ENCODE results near the gene ROCK2.

The ROCK2 gene

DNA sequence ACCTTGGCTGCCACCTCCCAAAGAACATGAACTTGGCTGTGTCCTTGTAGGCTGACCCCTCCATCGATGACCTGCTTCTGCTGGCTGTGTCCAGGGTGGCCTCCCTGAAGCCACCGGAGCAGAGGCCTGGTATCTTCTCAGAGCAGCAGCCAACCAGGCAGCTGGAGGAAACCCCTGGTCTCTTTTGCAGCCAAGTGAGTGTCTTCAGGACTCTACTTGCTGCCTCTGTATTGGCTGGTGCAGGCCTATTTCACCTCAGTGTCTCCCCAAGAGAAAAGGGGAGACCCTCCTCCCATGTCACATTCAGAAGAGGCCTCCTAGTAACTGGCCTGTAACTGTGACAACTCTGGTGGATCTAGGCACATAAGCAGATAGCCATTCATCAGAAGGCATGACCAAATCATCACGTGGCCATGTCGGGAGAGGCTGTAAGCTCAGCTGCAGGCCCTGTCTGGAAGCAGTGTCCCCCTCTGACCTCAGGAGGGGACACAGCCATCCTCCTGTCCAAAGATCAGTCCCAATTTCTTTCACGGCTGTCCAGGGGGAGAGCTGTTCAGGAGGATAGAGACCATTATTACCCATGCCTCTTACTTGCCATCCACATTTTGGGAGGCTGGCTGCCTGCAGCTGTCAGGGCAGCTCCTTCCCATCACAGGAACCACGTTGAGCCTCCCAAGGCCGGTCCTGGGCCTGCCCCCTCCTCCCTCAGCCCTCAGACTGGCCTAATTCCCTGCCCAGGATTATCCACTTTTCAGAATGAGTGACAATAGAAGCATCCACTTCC is 20.9 kb upstream of the ROCK2 start:
- H2BK15ac ChIP-seq (replicated peaks; ENCODE audit: low read depth) = no peak overlapping the region
- no peak overlapping the region for H2BK120ac ChIP-seq (ENCODE audit: low read depth, low read length)
- whole genome bisulfite sequencing (ENCODE audit: extremely low coverage, insufficient coverage, low lambda C conversion rate) = no CpG with 5 or more reads among the region's 7 CpGs
- no peak overlapping the region for H3K4ac ChIP-seq (ENCODE audit: low read depth, low read length)
- no peak overlapping the region for H3K9ac ChIP-seq (ENCODE audit: low read length)
- no peaks in the 10 kb centered on the region for H3K36me3 ChIP-seq (ENCODE audit: control insufficient read depth, insufficient read depth, low read length)
- DNase-seq = no peak
- H2AK5ac ChIP-seq (ENCODE audit: low read length) = no peak overlapping the region
- H3K79me2 ChIP-seq (ENCODE audit: control insufficient read depth, insufficient read depth, low read length) = no peaks in the 10 kb centered on the region
- peak overlapping the region; percentile 72 for H3K23ac ChIP-seq (ENCODE audit: low read length)
- no peak overlapping the region for H3K18ac ChIP-seq (ENCODE audit: low read length)
- H3K79me1 ChIP-seq (ENCODE audit: low read length) = no peaks in the 10 kb centered on the region
- H3K27ac ChIP-seq (ENCODE audit: low read depth, low read length) = no peak overlapping the region
- H4K5ac ChIP-seq (ENCODE audit: low read length) = no peak overlapping the region
- no peaks in the 10 kb centered on the region for H3K27me3 ChIP-seq (ENCODE audit: insufficient read depth, low read length, poor library complexity)
- no peak overlapping the region for H3K4me2 ChIP-seq (ENCODE audit: low read length)
- H4K8ac ChIP-seq (ENCODE audit: low read depth, low read length) = no peak overlapping the region
- no peak overlapping the region for H3K56ac ChIP-seq (ENCODE audit: low read length)
- H3K4me3 ChIP-seq (ENCODE audit: low read length) = no peak overlapping the region
- H2BK5ac ChIP-seq (ENCODE audit: low read length) = no peak overlapping the region
- no peaks in the 10 kb centered on the region for H3K4me1 ChIP-seq (ENCODE audit: control insufficient read depth, low read depth, low read length)

DNA sequence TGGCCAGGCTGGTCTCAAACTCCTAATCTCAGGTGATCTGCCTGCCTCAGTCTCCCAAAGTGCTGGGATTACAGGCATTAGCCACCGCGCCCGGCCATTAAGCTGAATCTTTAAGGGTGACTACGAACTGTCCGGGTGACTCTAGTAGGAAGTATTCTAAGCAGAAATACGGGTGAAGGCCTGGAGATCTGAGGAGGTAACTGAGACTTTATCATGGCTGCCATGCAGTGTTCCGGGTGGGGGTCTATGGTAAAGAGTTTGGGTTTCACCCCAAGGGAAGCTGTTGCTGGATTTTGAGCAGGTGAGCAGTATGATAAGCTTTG is 20.1 kb upstream of the ROCK2 start:
- Histone ChIP-seq H4K5ac (ENCODE audit: low read length) (no peak overlapping the region), H2BK5ac (ENCODE audit: low read length) (no peak overlapping the region)
- WGBS (ENCODE audit: extremely low coverage, insufficient coverage, low lambda C conversion rate) = no CpG with 5 or more reads among the region's 7 CpGs

DNA sequence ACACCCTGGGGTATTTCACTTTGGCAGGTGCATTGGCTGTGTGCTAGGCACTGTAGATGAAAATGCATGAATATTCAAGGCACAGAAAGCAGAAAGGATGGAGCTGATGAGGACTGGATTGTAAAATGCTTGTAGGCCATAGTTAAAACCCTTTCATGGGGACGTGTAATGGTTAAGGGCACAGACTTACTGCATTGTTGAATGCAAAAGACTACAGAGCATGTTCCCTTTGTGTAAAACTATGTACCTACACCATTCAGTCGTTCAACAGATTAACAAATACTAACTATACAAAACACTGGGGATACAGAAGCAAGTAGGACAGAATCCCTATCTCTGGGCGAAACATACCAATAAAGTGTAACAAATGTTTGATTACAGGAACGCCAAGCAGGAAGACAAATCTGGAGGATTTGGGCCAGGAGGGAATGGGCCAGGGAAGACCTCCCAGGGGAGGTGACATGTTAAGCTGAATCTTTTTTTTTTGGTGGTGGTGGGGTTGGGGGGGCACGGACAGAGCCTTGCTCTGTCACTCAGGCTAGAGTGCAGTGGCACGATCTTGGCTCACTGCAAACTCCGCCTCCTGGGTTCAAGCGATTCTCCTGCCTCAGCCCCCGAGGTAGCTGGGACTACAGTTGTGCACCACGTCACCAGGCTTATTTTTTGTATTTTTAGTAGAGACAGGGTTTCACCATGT is 19.6 kb upstream of the ROCK2 start:
- Histone ChIP-seq H3K18ac (ENCODE audit: low read length) (no peak overlapping the region), H3K4me2 (ENCODE audit: low read length) (no peak overlapping the region), H3K23ac (ENCODE audit: low read length) (no peak overlapping the region), H3K27me3 (ENCODE audit: insufficient read depth, low read length, poor library complexity) (no peaks in the 10 kb centered on the region), H3K9ac (ENCODE audit: low read length) (no peak overlapping the region), H3K4me3 (ENCODE audit: low read length) (no peak overlapping the region), H4K5ac (ENCODE audit: low read length) (no peak overlapping the region), H2AK5ac (ENCODE audit: low read length) (no peak overlapping the region), H3K4me1 (ENCODE audit: control insufficient read depth, low read depth, low read length) (no peaks in the 10 kb centered on the region), H3K36me3 (ENCODE audit: control insufficient read depth, insufficient read depth, low read length) (no peaks in the 10 kb centered on the region), H3K79me2 (ENCODE audit: control insufficient read depth, insufficient read depth, low read length) (no peaks in the 10 kb centered on the region), H2BK5ac (ENCODE audit: low read length) (no peak overlapping the region), H2BK15ac (replicated peaks; ENCODE audit: low read depth) (no peak overlapping the region), H4K8ac (ENCODE audit: low read depth, low read length) (no peak overlapping the region), H3K79me1 (ENCODE audit: low read length) (no peaks in the 10 kb centered on the region), H3K56ac (ENCODE audit: low read length) (no peak overlapping the region), H2BK120ac (ENCODE audit: low read depth, low read length) (no peak overlapping the region), H3K4ac (ENCODE audit: low read depth, low read length) (no peak overlapping the region), H3K27ac (ENCODE audit: low read depth, low read length) (no peak overlapping the region)
- DNase-seq = no peak
- WGBS (ENCODE audit: extremely low coverage, insufficient coverage, low lambda C conversion rate) = no CpG with 5 or more reads among the region's 10 CpGs

More for the DNA sequence above, 20.1 kb upstream of the ROCK2 start:
- Histone ChIP-seq H3K56ac (ENCODE audit: low read length) (no peak overlapping the region), H2BK120ac (ENCODE audit: low read depth, low read length) (no peak overlapping the region), H3K79me1 (ENCODE audit: low read length) (no peaks in the 10 kb centered on the region), H3K4me1 (ENCODE audit: control insufficient read depth, low read depth, low read length) (no peaks in the 10 kb centered on the region), H3K4me3 (ENCODE audit: low read length) (no peak overlapping the region), H3K36me3 (ENCODE audit: control insufficient read depth, insufficient read depth, low read length) (no peaks in the 10 kb centered on the region), H3K23ac (ENCODE audit: low read length) (no peak overlapping the region), H3K9ac (ENCODE audit: low read length) (no peak overlapping the region), H3K27ac (ENCODE audit: low read depth, low read length) (no peak overlapping the region), H3K4me2 (ENCODE audit: low read length) (no peak overlapping the region), H4K8ac (ENCODE audit: low read depth, low read length) (no peak overlapping the region), H3K4ac (ENCODE audit: low read depth, low read length) (no peak overlapping the region), H3K79me2 (ENCODE audit: control insufficient read depth, insufficient read depth, low read length) (no peaks in the 10 kb centered on the region), H3K18ac (ENCODE audit: low read length) (no peak overlapping the region), H3K27me3 (ENCODE audit: insufficient read depth, low read length, poor library complexity) (no peaks in the 10 kb centered on the region), H2BK15ac (replicated peaks; ENCODE audit: low read depth) (no peak overlapping the region), H2AK5ac (ENCODE audit: low read length) (no peak overlapping the region)
- DNase-seq = no peak

DNA sequence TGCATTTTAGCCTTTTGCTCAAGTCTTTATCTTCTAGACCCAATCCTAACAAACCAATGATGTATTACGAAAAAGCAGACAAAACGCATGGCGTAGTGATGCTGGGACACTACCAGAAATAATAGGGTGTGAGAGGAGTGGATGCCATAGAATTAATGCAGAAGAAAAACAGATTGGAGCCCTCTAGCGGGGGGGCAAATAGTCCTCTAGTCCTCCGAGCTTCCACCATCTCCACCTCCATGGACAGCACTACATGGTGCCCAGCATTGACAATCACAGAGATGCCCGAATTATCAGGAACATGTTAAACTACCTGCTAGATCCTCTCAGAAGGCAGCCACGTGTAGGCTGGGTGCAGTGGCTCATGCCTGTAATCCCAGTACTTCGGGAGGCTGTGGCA is 15.4 kb upstream of the ROCK2 start:
- WGBS (ENCODE audit: extremely low coverage, insufficient coverage, low lambda C conversion rate) = no CpG with 5 or more reads among the region's 8 CpGs
- Histone ChIP-seq H3K4me3 (ENCODE audit: low read length) (no peak overlapping the region), H3K79me1 (ENCODE audit: low read length) (no peaks in the 10 kb centered on the region), H2BK5ac (ENCODE audit: low read length) (no peak overlapping the region), H3K4me2 (ENCODE audit: low read length) (no peak overlapping the region), H2AK5ac (ENCODE audit: low read length) (no peak overlapping the region), H3K79me2 (ENCODE audit: control insufficient read depth, insufficient read depth, low read length) (no peaks in the 10 kb centered on the region), H4K5ac (ENCODE audit: low read length) (no peak overlapping the region), H3K36me3 (ENCODE audit: control insufficient read depth, insufficient read depth, low read length) (no peaks in the 10 kb centered on the region), H3K56ac (ENCODE audit: low read length) (no peak overlapping the region), H2BK120ac (ENCODE audit: low read depth, low read length) (no peak overlapping the region), H3K27me3 (ENCODE audit: insufficient read depth, low read length, poor library complexity) (no peaks in the 10 kb centered on the region), H2BK15ac (replicated peaks; ENCODE audit: low read depth) (no peak overlapping the region), H3K9ac (ENCODE audit: low read length) (no peak overlapping the region), H3K27ac (ENCODE audit: low read depth, low read length) (no peak overlapping the region), H3K18ac (ENCODE audit: low read length) (no peak overlapping the region), H4K8ac (ENCODE audit: low read depth, low read length) (no peak overlapping the region), H3K23ac (ENCODE audit: low read length) (no peak overlapping the region), H3K4ac (ENCODE audit: low read depth, low read length) (no peak overlapping the region), H3K4me1 (ENCODE audit: control insufficient read depth, low read depth, low read length) (no peaks in the 10 kb centered on the region)
- no peak for DNase-seq

DNA sequence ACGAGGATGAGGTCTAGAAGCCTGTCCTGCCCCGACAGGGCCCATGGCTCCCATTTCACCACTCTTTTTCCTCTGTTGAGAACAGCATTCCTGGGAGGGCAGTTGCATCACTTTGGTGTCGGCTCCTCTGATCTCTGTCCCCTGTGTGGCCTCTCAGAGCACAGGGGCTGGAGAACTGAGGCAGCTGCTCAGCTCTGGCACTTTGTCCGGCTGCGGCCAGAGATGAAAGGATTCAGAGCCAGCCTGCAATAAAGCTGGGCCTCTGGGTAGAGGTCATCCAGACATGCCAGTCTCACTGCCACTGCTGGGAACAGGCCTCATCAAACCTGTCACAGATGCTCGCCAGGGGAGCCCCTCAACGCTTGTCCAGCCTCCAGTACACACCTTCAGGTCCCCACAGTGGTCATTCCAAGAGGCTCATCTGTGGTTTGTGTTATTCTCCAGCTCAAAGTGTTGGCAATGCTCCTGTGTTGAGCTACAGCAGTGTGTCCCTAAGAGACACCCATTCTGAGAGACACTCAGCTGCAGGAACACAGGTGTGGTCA is 13.1 kb upstream of the ROCK2 start:
- DNase-seq = peak; percentile 15
- no peak overlapping the region for H4K5ac ChIP-seq (ENCODE audit: low read length)
- H3K18ac ChIP-seq (ENCODE audit: low read length) = no peak overlapping the region
- H2BK5ac ChIP-seq (ENCODE audit: low read length) = no peak overlapping the region
- H3K4ac ChIP-seq (ENCODE audit: low read depth, low read length) = no peak overlapping the region
- H3K27me3 ChIP-seq (ENCODE audit: insufficient read depth, low read length, poor library complexity) = no peaks in the 10 kb centered on the region
- no peak overlapping the region for H2AK5ac ChIP-seq (ENCODE audit: low read length)
- no peak overlapping the region for H3K4me2 ChIP-seq (ENCODE audit: low read length)
- no peaks in the 10 kb centered on the region for H3K4me1 ChIP-seq (ENCODE audit: control insufficient read depth, low read depth, low read length)
- H3K9ac ChIP-seq (ENCODE audit: low read length) = no peak overlapping the region
- H3K23ac ChIP-seq (ENCODE audit: low read length) = no peak overlapping the region
- H4K8ac ChIP-seq (ENCODE audit: low read depth, low read length) = no peak overlapping the region
- no peak overlapping the region for H2BK15ac ChIP-seq (replicated peaks; ENCODE audit: low read depth)
- H3K79me1 ChIP-seq (ENCODE audit: low read length) = no peaks in the 10 kb centered on the region
- no peaks in the 10 kb centered on the region for H3K79me2 ChIP-seq (ENCODE audit: control insufficient read depth, insufficient read depth, low read length)
- H3K36me3 ChIP-seq (ENCODE audit: control insufficient read depth, insufficient read depth, low read length) = no peaks in the 10 kb centered on the region
- H3K27ac ChIP-seq (ENCODE audit: low read depth, low read length) = no peak overlapping the region
- no CpG with 5 or more reads among the region's 7 CpGs for WGBS (ENCODE audit: extremely low coverage, insufficient coverage, low lambda C conversion rate)
- no peak overlapping the region for H2BK120ac ChIP-seq (ENCODE audit: low read depth, low read length)
- H3K56ac ChIP-seq (ENCODE audit: low read length) = no peak overlapping the region
- no peak overlapping the region for H3K4me3 ChIP-seq (ENCODE audit: low read length)

Data from mesendoderm (in vitro differentiated cells).